MCF 10A (cell line): ENCODE measurements around the gene MCL1. TPM values are rescaled to one million over a fixed set of nuclear protein-coding genes. Genes with fewer than 3 reads are reported as not detected.
"Not testable (repeated sequence)": the region's sequence is repeated elsewhere in the genome, so short reads cannot be mapped to it uniquely, and the experiment has no call there.

Experiments used
- BruUV-seq: library from RNA; stranded (reverse); fragments of 400-500 nt; replicated peaks from 2 replicates; lab custom pipeline; 2021; lab: Mats Ljungman, UMichigan
- CTCF ChIA-PET: fragments of 300-600 bp; sonication (Branson Sonifier 250); formaldehyde crosslinking; extraction: SDS; loops from one replicate; lab custom pipeline; 2021; ENCODE audit warnings: antibody characterized with exemption, inconsistent platforms; lab: Yijun Ruan, JAX
- POLR2A ChIA-PET: fragments of 300-600, 350-650 bp; sonication (Branson Sonifier 250); formaldehyde crosslinking; extraction: SDS; loops from one replicate; lab custom pipeline; 2020; ENCODE audit warnings: antibody characterized with exemption, inconsistent platforms; lab: Yijun Ruan, JAX
- DNase-seq: peaks from one replicate; pipeline ENCODE4 v3.0.0-alpha.2; 2018; ENCODE audit not compliant: unreplicated experiment
- H3K27ac Mint-ChIP-seq: one replicate; pipeline ENCODE4 v1.8.0; 2022; ENCODE audit warnings: mild to moderate bottlenecking, low read depth, mixed read lengths; ENCODE audit not compliant: unreplicated experiment
- H3K27me3 Mint-ChIP-seq: one replicate; pipeline ENCODE4 v1.8.0; 2022; ENCODE audit warnings: mixed read lengths; ENCODE audit not compliant: insufficient read depth, unreplicated experiment
- H3K36me3 Mint-ChIP-seq: one replicate; pipeline ENCODE4 v1.8.0; 2022; ENCODE audit warnings: mild to moderate bottlenecking, moderate library complexity, mixed read lengths; ENCODE audit not compliant: insufficient read depth, unreplicated experiment
- H3K4me1 Mint-ChIP-seq: one replicate; pipeline ENCODE4 v1.8.0; 2022; ENCODE audit warnings: mixed read lengths; ENCODE audit not compliant: insufficient read depth, unreplicated experiment
- H3K4me3 Mint-ChIP-seq: one replicate; pipeline ENCODE4 v1.8.0; 2022; ENCODE audit warnings: mild to moderate bottlenecking, moderate library complexity, mixed read lengths; ENCODE audit not compliant: unreplicated experiment
- H3K9me3 Mint-ChIP-seq: one replicate; pipeline ENCODE4 v1.8.0; 2022; ENCODE audit warnings: mixed read lengths; ENCODE audit not compliant: unreplicated experiment
- intact Hi-C: fragments of 100-400 bp; cut with micrococcal nuclease; formaldehyde crosslinking; loops from 2 replicates; pipeline ENCODE4 v1.14.1; 2022
- total RNA-seq: library from RNA; stranded (reverse); gene quantifications from 2 replicates; pipeline ENCODE4 v1.2.3, GENCODE V29; 2022
- TF ChIP-seq, protein P1 (sequence below): fragments of 200-600 bp; IDR thresholded peaks from one replicate; pipeline ENCODE4 v1.8.0; 2022; ENCODE audit warnings: antibody characterized with exemption, mild to moderate bottlenecking; ENCODE audit not compliant: unreplicated experiment

Gene MCL1
- total RNA-seq, 1 experiment from 2014 or later, result 624 TPM

DNA sequence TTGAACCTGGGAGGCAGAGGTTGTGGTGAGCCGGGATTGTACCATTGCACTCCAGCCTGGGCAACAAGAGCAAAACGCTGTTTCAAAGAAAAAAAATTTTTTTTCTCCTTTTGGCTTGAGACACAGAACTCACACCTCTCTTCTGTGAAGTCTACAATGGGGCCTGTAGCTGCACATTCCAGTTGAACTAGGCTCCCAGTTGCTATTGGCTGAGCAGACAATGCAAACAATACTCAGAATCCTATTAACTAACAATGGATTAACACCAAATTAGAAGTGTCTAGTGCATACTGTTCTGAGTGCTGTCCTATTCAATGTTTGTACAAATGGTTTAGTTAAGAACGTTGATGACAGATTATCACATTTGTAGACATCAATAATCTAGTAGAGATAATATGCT, 17.6 kb upstream of the MCL1 start:
- BruUV-seq, result no TSS peak
- TF ChIP-seq, protein P1, sequence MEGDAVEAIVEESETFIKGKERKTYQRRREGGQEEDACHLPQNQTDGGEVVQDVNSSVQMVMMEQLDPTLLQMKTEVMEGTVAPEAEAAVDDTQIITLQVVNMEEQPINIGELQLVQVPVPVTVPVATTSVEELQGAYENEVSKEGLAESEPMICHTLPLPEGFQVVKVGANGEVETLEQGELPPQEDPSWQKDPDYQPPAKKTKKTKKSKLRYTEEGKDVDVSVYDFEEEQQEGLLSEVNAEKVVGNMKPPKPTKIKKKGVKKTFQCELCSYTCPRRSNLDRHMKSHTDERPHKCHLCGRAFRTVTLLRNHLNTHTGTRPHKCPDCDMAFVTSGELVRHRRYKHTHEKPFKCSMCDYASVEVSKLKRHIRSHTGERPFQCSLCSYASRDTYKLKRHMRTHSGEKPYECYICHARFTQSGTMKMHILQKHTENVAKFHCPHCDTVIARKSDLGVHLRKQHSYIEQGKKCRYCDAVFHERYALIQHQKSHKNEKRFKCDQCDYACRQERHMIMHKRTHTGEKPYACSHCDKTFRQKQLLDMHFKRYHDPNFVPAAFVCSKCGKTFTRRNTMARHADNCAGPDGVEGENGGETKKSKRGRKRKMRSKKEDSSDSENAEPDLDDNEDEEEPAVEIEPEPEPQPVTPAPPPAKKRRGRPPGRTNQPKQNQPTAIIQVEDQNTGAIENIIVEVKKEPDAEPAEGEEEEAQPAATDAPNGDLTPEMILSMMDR, result no peak
- Mint-ChIP-seq H3K36me3 (peaks cover 29% of the 10 kb centered on the region), H3K9me3 (no peaks in the 10 kb centered on the region), H3K4me1 (peaks cover 8% of the 10 kb centered on the region), H3K4me3 (no peak overlapping the region), H3K27ac (no peak overlapping the region), H3K27me3 (no peaks in the 10 kb centered on the region)
- ChIA-PET CTCF (interaction anchor here (0.7 kb wide), 1 partner anchor 7 kb away, joined by 3 read pairs; no protein-coding TSS in a partner anchor), POLR2A (interaction anchor here (0.5 to 2.6 kb wide), 3 partner anchors 10 to 101 kb away, joined by 4 to 10 read pairs (median 6); partner anchors contain the start of gene MCL1)
- no peak for DNase-seq
- intact Hi-C loops, result no loop called here

DNA sequence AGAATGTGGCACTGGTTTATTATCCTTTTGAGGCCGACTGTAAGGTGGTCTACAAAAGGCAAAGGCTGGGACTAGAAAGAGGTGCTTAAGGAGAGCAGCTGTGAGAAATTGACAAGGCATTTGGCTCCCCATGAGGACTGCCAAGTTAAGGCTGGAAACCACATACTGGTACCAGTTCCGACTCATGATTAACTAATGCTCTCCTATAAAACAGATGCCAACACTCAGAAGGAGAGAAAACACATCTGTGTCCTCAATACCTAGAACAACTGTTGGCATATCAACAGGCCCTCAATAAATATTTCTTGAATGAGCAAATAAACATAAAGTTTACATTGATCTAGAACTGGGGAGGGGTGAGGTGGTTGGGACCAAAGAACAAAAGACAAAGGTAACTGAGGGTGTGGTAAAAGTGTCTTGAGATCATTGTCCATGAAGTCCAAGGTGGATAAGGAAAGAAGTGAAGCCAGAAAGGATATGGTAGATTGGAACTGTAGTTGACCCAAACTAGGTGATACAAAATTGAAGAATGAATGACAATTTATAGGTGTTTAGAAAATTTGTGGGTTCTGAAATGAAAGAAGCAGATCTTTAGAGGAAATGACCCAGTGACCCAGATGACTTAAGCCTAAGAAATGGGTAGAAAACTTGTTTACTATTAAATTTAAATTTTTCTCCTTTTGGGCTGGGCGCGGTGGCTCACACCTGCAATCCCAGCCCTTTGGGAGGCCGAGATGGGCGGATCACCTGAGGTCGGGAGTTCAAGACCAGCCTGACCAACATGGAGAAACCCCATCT, 16.9 kb upstream of the MCL1 start:
- BruUV-seq, result no TSS peak
- ChIA-PET CTCF (no interaction called here), POLR2A (interaction anchor here (0.5 to 2.6 kb wide), 3 partner anchors 9 to 23 kb away, joined by 3 to 10 read pairs (median 6); partner anchors contain the start of gene MCL1)
- Mint-ChIP-seq H3K4me1 (peaks cover 8% of the 10 kb centered on the region), H3K36me3 (peaks cover 27% of the 10 kb centered on the region), H3K27ac (no peak overlapping the region), H3K27me3 (no peaks in the 10 kb centered on the region), H3K4me3 (no peak overlapping the region), H3K9me3 (no peaks in the 10 kb centered on the region)
- DNase-seq, result no peak
- TF ChIP-seq, protein P1, result no peak
- intact Hi-C loops, result no loop called here

- intact Hi-C loops, result no loop called here
- POLR2A ChIA-PET, result interaction anchor here (0.6 to 27.7 kb wide), 5 partner anchors 24 to 817 kb away, joined by 3 to 1801 read pairs (median 3); partner anchors contain the start of genes ADAMTSL4, ENSA, GOLPH3L and PSMB4
These were observed 3.0 kb upstream of the MCL1 start for GRCh38 chr1:150582371-150582770.

DNA sequence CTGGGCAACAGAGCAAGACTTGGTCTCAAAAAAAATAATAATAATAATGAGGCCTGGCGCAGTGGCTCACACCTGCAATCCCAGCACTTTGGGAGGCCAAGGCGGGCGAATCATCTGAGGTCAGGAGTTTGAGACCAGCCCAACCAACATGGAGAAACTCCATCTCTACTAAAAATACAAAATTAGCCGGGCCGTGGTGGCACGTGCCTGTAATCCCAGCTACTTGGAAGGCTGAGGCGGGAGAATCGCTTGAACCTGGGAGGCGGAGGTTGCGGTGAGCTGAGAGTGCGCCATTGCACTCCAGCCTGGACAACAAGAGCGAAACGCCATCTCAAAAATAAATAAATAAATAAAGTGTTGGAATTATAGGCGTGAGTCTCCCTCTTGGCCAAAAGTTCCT, 2.6 kb upstream of the MCL1 start:
- H3K27ac Mint-ChIP-seq, H3K9me3 Mint-ChIP-seq, H3K27me3 Mint-ChIP-seq, H3K4me3 Mint-ChIP-seq, BruUV-seq, DNase-seq, intact Hi-C loops: not testable (repeated sequence)
- Mint-ChIP-seq H3K36me3 (peaks cover 30% of the 10 kb centered on the region), H3K4me1 (peaks cover 19% of the 10 kb centered on the region)
- CTCF ChIA-PET, result interaction anchor here (0.6 to 12.7 kb wide), 3 partner anchors 20 to 414 kb away, joined by 3 to 245 read pairs (median 5); no protein-coding TSS in a partner anchor
- POLR2A ChIA-PET, result interaction anchor here (0.6 to 27.7 kb wide), 5 partner anchors 23 to 817 kb away, joined by 3 to 1801 read pairs (median 3); partner anchors contain the start of genes ADAMTSL4, ENSA, GOLPH3L and PSMB4

More at GRCh38 chr1:150582371-150582770, 3.0 kb upstream of the MCL1 start:
- Mint-ChIP-seq H3K4me1 (peaks cover 19% of the 10 kb centered on the region), H3K36me3 (peaks cover 26% of the 10 kb centered on the region), H3K27ac (no peak overlapping the region), H3K27me3 (no peaks in the 10 kb centered on the region), H3K4me3 (no peak overlapping the region), H3K9me3 (no peaks in the 10 kb centered on the region)
- no TSS peak for BruUV-seq
- TF ChIP-seq, protein P1, result no peak
- DNase-seq, result no peak
- CTCF ChIA-PET, result interaction anchor here (0.6 to 2.2 kb wide), 4 partner anchors 22 to 414 kb away, joined by 3 to 10 read pairs (median 4); no protein-coding TSS in a partner anchor

DNA sequence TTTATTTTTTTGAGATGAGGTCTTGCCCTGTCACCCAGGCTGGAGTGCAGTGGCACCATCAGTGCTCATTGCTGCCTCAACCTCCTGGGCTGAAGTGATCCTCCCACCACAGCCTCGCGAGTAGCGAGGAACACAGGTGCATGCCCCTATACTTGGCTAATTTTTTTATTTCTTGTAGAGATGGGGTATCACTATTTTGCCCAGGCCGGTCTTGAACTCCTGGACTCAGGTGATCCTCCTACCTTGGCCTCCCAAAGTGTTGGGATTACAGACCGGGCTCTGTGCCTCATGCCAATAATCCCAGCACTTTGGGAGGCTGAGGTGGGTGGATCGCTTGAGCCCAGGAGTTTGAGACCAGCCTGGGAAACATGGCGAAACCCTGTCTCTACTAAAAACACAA, 2.0 kb upstream of the MCL1 start:
- peaks cover 19% of the 10 kb centered on the region for H3K4me1 Mint-ChIP-seq
- peaks cover 35% of the 10 kb centered on the region for H3K36me3 Mint-ChIP-seq
- CTCF ChIA-PET, result interaction anchor here (1.4 to 12.7 kb wide), 4 partner anchors 11 to 40 kb away, joined by 4 to 245 read pairs (median 6); no protein-coding TSS in a partner anchor
- intact Hi-C loops, H3K4me3 Mint-ChIP-seq, H3K9me3 Mint-ChIP-seq, H3K27me3 Mint-ChIP-seq, H3K27ac Mint-ChIP-seq, BruUV-seq, DNase-seq: not testable (repeated sequence)
- POLR2A ChIA-PET, result interaction anchor here (0.6 to 27.7 kb wide), 5 partner anchors 15 to 199 kb away, joined by 3 to 1801 read pairs (median 56); partner anchors contain the start of genes ADAMTSL4, ENSA and GOLPH3L

DNA sequence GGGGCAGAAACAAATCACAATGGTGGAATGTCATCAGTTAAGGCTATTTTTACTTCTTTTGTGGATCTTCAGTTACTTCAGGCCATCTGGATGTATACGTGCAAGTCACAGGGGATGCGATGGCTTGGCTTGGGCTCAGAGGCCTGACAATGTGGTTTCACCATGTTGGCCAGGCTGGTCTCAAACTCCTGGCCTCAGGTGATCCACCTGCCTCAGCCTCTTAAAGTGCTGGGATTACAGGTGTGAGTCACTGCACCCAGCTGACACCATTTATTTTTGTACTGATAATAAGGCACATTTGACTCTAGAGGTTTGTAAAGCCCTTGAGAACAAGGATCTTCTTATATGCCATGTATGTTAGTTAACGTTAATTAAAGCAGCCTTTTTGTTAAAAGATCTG, 1.6 kb upstream of the MCL1 start:
- POLR2A ChIA-PET, result interaction anchor here (0.6 to 27.7 kb wide), 8 partner anchors 8 to 200 kb away, joined by 3 to 1801 read pairs (median 41); partner anchors contain the start of genes ADAMTSL4, ENSA and GOLPH3L
- intact Hi-C loops, H3K27me3 Mint-ChIP-seq, BruUV-seq, H3K4me3 Mint-ChIP-seq, H3K9me3 Mint-ChIP-seq, DNase-seq: not testable (repeated sequence)
- peak overlapping the region; percentile 99 for H3K27ac Mint-ChIP-seq
- CTCF ChIA-PET, result interaction anchor here (0.5 to 12.7 kb wide), 6 partner anchors 12 to 106 kb away, joined by 3 to 245 read pairs (median 6); no protein-coding TSS in a partner anchor
- peaks cover 19% of the 10 kb centered on the region for H3K4me1 Mint-ChIP-seq
- peaks cover 40% of the 10 kb centered on the region for H3K36me3 Mint-ChIP-seq
